ENCODE results near the gene DOCK10. TPM values are rescaled to one million over a fixed set of nuclear protein-coding genes. Genes with fewer than 3 reads are reported as not detected.

The DOCK10 gene
- total RNA-seq, 1 donor from 2014 or later, result 2.5 TPM

- DNase-seq (ENCODE audit: low read depth), result peak; percentile 11
Measured at GRCh38 chr2:225041207-225041850, 939 bp downstream of the DOCK10 start.

GRCh38 chr2:225040856-225041206 is 1.4 kb downstream of the DOCK10 start:
- DNase-seq (ENCODE audit: low read depth), result no peak

GRCh38 chr2:225040142-225040541 is 2.1 kb downstream of the DOCK10 start:
- DNase-seq (ENCODE audit: low read depth), result no peak

GRCh38 chr2:225038231-225038523 is 4.1 kb downstream of the DOCK10 start:
- no peak for DNase-seq (ENCODE audit: low read depth)

GRCh38 chr2:225037415-225038230 is 4.6 kb downstream of the DOCK10 start:
- peak; percentile 18 for DNase-seq (ENCODE audit: low read depth)

- no peak for DNase-seq (ENCODE audit: low read depth)
Measured at GRCh38 chr2:225036431-225036830, 5.8 kb downstream of the DOCK10 start.

GRCh38 chr2:225033440-225034318 is 8.6 kb downstream of the DOCK10 start:
- no peak for DNase-seq (ENCODE audit: low read depth)

GRCh38 chr2:225032246-225032645 is 10.0 kb downstream of the DOCK10 start:
- DNase-seq (ENCODE audit: low read depth), result no peak

GRCh38 chr2:225031599-225031998 is 10.7 kb downstream of the DOCK10 start:
- DNase-seq (ENCODE audit: low read depth), result no peak

GRCh38 chr2:225030893-225031292 is 11.4 kb downstream of the DOCK10 start:
- no peak for DNase-seq (ENCODE audit: low read depth)

- DNase-seq (ENCODE audit: low read depth), result no peak
Measured at GRCh38 chr2:225030203-225030602, 12.1 kb downstream of the DOCK10 start.

- DNase-seq (ENCODE audit: low read depth), result no peak
Measured at GRCh38 chr2:225028572-225028971, 13.7 kb downstream of the DOCK10 start.

- DNase-seq (ENCODE audit: low read depth), result no peak
Measured at GRCh38 chr2:225027061-225027762, 15.1 kb downstream of the DOCK10 start.

- peak; percentile 86 for DNase-seq (ENCODE audit: low read depth)
Measured at GRCh38 chr2:225025917-225026571, 16.2 kb downstream of the DOCK10 start.

- DNase-seq (ENCODE audit: low read depth), result peak; percentile 62
Measured at GRCh38 chr2:225022188-225022587, 20.1 kb downstream of the DOCK10 start.

- DNase-seq (ENCODE audit: low read depth), result no peak
Measured at GRCh38 chr2:225020168-225020849, 22.0 kb downstream of the DOCK10 start.

- no peak for DNase-seq (ENCODE audit: low read depth)
Measured at GRCh38 chr2:225019105-225019504, 23.2 kb downstream of the DOCK10 start.

GRCh38 chr2:225017713-225018112 is 24.6 kb downstream of the DOCK10 start:
- peak; percentile 54 for DNase-seq (ENCODE audit: low read depth)

GRCh38 chr2:225017098-225017685 is 25.1 kb downstream of the DOCK10 start:
- no peak for DNase-seq (ENCODE audit: low read depth)
